ENCODE data around the gene DOCK4.

Gene DOCK4

GRCh38 chr7:112064627-112065385, 141.4 kb downstream of the DOCK4 start:
- no peaks in the 10 kb centered on the region for H3K9me3 ChIP-seq (ENCODE audit: severe bottlenecking)
- no peaks in the 10 kb centered on the region for H3K27me3 ChIP-seq (ENCODE audit: insufficient read depth, low read depth, severe bottlenecking)
- no peak overlapping the region for H3K27ac ChIP-seq
- DNase-seq, result no peak
- H3K36me3 ChIP-seq, result no peaks in the 10 kb centered on the region
- no peak overlapping the region for H3K4me3 ChIP-seq (ENCODE audit: low read depth, low read length)
- TF ChIP-seq CTCF (IDR thresholded peaks at IDR 0.05; ENCODE audit: low read depth, low read length), result no peak

- no peak overlapping the region for H3K27ac ChIP-seq
- H3K9me3 ChIP-seq (ENCODE audit: severe bottlenecking), result no peaks in the 10 kb centered on the region
- no peak for DNase-seq
- no peaks in the 10 kb centered on the region for H3K36me3 ChIP-seq
- no peaks in the 10 kb centered on the region for H3K27me3 ChIP-seq (ENCODE audit: insufficient read depth, low read depth, severe bottlenecking)
- no peak for TF ChIP-seq CTCF (IDR thresholded peaks at IDR 0.05; ENCODE audit: low read depth, low read length)
- H3K4me3 ChIP-seq (ENCODE audit: low read depth, low read length), result no peak overlapping the region
Measured at GRCh38 chr7:112063974-112064373, 142.2 kb downstream of the DOCK4 start.

- no peaks in the 10 kb centered on the region for H3K27me3 ChIP-seq (ENCODE audit: insufficient read depth, low read depth, severe bottlenecking)
- H3K27ac ChIP-seq, result no peak overlapping the region
- no peak for TF ChIP-seq CTCF (IDR thresholded peaks at IDR 0.05; ENCODE audit: low read depth, low read length)
- DNase-seq, result no peak
- H3K4me3 ChIP-seq (ENCODE audit: low read depth, low read length), result no peak overlapping the region
- no peaks in the 10 kb centered on the region for H3K36me3 ChIP-seq
- H3K9me3 ChIP-seq (ENCODE audit: severe bottlenecking), result no peaks in the 10 kb centered on the region
Measured at GRCh38 chr7:112061051-112061450, 145.1 kb downstream of the DOCK4 start.

- no peak overlapping the region for H3K4me3 ChIP-seq (ENCODE audit: low read depth, low read length)
- no peaks in the 10 kb centered on the region for H3K27me3 ChIP-seq (ENCODE audit: insufficient read depth, low read depth, severe bottlenecking)
- H3K9me3 ChIP-seq (ENCODE audit: severe bottlenecking), result no peaks in the 10 kb centered on the region
- H3K27ac ChIP-seq, result no peak overlapping the region
- TF ChIP-seq CTCF (IDR thresholded peaks at IDR 0.05; ENCODE audit: low read depth, low read length), result no peak
- no peaks in the 10 kb centered on the region for H3K36me3 ChIP-seq
- no peak for DNase-seq
Measured at GRCh38 chr7:112060625-112061024, 145.6 kb downstream of the DOCK4 start.

GRCh38 chr7:112059675-112060074, 146.5 kb downstream of the DOCK4 start:
- TF ChIP-seq CTCF (IDR thresholded peaks at IDR 0.05; ENCODE audit: low read depth, low read length), result no peak
- DNase-seq, result no peak
- no peak overlapping the region for H3K4me3 ChIP-seq (ENCODE audit: low read depth, low read length)
- no peaks in the 10 kb centered on the region for H3K36me3 ChIP-seq
- no peaks in the 10 kb centered on the region for H3K9me3 ChIP-seq (ENCODE audit: severe bottlenecking)
- no peaks in the 10 kb centered on the region for H3K27me3 ChIP-seq (ENCODE audit: insufficient read depth, low read depth, severe bottlenecking)
- H3K27ac ChIP-seq, result no peak overlapping the region

- Histone ChIP-seq H3K27me3 (ENCODE audit: insufficient read depth, low read depth, severe bottlenecking) (no peaks in the 10 kb centered on the region), H3K27ac (no peak overlapping the region), H3K4me3 (ENCODE audit: low read depth, low read length) (no peak overlapping the region), H3K36me3 (no peaks in the 10 kb centered on the region), H3K9me3 (ENCODE audit: severe bottlenecking) (no peaks in the 10 kb centered on the region)
- no peak for TF ChIP-seq CTCF (IDR thresholded peaks at IDR 0.05; ENCODE audit: low read depth, low read length)
- DNase-seq, result no peak
Measured at GRCh38 chr7:112058686-112059085, 147.5 kb downstream of the DOCK4 start.

Measured in WERI-Rb-1 (cell line).